ENCODE results near the gene TSPAN14.
"Not testable (repeated sequence)": the region's sequence is repeated elsewhere in the genome, so short reads cannot be mapped to it uniquely, and the experiment has no call there.

Gene TSPAN14

GRCh38 chr10:80524190-80524909, 70.2 kb downstream of the TSPAN14 start:
- DNase-seq (ENCODE audit: low read depth) = no peak

GRCh38 chr10:80526218-80526617, 72.1 kb downstream of the TSPAN14 start:
- no peak for DNase-seq (ENCODE audit: low read depth)

DNA sequence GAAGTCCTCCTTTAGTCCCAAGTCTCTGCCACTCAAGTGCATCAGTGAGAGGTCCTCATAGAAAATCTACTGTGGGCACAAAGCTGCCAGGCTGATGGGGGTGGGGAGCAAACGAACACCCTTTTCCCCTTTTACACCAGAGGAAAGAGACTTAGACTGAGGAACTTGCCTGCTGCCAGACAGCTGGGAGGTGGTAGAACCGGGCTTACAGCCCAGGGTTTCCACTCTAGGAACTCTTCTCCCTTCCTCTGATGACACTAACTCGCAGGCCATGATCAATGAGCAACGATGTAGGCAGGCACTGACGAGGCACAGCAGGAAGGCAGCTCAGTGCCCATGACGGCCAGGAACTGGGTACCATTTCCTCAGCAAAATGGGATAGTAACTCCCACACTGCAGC, 72.6 kb downstream of the TSPAN14 start:
- no peak for DNase-seq (ENCODE audit: low read depth)

GRCh38 chr10:80528185-80528700, 74.1 kb downstream of the TSPAN14 start:
- DNase-seq (ENCODE audit: low read depth) = no peak

GRCh38 chr10:80528901-80529300, 74.8 kb downstream of the TSPAN14 start:
- DNase-seq (ENCODE audit: low read depth) = no peak

GRCh38 chr10:80529604-80530003, 75.5 kb downstream of the TSPAN14 start:
- no peak for DNase-seq (ENCODE audit: low read depth)

DNA sequence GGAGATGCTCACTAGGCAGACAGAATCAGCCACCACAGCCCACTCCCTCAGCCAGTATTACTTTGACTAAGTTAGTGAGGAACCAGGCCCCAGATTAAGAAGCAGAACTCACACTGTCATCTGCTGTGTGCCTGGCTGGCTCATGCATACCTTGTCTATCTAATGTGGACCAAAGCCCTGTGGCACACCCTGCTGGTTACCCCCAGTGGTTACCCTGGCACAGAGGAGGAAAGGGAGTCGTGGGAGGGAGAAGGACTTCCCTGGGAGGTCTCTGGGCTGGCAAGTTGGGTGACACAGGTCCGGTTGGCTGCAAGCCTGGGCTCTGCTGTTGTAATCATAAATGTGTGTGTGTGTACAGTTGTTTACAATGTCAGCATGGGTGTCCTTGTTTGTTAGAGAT, 76.1 kb downstream of the TSPAN14 start:
- no peak for DNase-seq (ENCODE audit: low read depth)

- DNase-seq (ENCODE audit: low read depth) = no peak
Observed at GRCh38 chr10:80530816-80531215, 76.7 kb downstream of the TSPAN14 start.

DNA sequence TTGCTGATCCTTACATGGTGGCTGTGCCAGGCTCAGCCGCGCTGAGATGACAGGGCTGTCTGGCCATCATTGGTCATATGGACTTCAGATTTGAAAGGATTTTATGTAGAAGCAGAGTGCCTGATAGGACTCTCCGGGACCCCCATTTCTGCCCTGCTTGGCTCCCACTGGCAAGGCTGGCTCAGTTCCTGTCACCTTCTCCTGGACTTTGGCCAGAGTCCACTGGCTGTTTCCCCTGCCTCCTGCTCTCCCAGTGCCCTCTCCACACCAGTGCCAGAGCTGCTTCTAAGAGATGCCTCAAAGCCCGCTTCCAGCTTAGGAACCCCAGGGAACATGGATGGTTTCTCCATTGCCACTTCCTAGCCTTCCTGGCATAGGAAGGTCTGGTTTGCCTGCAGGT, 78.5 kb downstream of the TSPAN14 start:
- no peak for DNase-seq (ENCODE audit: low read depth)

DNA sequence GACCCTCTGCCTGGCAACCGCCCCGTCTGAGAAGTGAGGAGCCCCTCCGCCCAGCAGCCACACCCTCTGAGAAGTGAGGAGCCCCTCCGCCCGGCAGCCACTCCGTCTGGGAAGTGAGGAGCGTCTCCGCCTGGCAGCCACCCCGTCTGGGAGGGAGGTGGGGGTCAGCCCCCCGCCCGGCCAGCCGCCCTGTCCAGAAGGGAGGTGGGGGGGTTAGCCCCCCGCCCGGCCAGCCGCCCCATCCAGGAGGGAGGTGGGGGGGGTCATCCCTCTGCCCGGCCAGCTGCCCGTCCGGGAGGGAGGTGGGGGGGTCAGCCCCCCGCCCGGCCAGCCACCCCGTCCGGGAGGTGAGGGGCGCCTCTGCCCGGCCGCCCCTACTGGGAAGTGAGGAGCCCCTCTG, 79.9 kb downstream of the TSPAN14 start:
- not testable (repeated sequence) for DNase-seq (ENCODE audit: low read depth)

GRCh38 chr10:80534646-80535045, 80.5 kb downstream of the TSPAN14 start:
- DNase-seq (ENCODE audit: low read depth) = not testable (repeated sequence)

DNA sequence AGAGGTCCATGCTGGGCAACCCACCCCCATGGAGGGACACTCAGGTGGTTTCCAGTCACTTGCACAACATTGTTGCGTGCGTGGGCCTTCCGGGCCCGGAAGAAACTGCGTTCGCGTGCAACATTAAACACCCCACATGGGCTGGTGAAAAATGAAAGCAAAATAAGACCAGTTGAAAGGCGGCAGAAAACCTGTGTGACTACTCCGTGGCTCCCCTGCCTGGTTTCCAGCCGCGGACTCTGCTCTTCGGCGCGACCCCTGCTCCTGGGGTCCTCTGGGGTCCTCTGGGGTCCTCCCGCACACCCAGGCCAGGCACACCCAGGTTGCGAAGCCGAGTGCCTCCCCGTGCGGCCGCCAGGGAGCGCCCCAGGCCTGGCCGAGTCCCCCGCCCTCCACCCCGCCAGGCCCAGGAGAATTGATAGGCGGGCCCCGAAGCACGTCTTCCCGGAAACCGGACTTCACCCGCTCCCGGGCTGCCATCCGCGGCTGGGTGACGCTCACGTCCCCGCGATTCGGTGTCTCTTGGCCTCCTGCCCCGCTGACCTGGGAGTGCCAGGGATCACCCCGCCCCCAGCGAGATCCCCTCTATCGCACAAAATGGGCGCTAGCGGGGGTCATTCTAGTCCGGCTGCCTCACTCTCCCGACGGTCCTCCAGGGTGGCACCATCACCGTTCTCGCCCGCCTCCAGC, 81.7 kb downstream of the TSPAN14 start:
- DNase-seq (ENCODE audit: low read depth) = no peak

- no peak for DNase-seq (ENCODE audit: low read depth)
Observed at GRCh38 chr10:80536361-80536835, 82.3 kb downstream of the TSPAN14 start.

GRCh38 chr10:80537086-80537735, 83.1 kb downstream of the TSPAN14 start:
- no peak for DNase-seq (ENCODE audit: low read depth)

DNA sequence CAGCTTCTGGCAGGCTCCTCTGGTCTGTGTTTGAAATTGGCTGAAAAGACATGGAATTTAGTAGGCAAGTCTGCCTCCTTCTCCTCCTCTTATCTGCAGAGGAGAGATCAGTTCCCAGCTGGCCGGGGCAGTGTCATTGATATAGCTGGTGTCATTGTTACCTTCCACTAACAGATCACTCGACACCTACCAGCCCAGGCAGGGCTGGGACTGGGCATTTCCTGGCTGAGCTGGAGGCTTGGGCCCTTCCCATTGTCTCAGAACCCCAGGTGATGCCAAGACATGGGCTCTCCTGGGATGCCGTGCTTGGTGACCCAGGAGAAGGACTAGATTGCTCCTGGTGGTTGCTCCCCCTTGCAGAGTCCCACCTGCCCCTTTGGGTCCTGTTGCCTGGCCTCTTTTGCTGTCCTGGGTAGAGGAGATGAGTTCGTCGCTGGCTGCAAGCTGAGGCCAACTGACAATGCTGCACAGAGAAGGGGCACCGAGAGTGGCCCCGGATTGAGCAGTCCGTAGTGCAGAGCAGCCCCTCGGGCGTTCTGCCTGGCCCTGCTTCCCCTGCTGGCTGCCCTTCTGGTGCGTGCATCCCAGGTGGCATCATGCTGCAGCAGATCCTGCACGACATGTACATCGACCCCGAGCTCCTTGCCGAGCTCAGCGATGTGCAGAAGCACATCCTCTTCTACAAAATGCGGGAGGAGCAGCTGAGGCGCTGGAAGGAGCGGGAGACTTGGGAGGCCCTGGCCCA, 83.8 kb downstream of the TSPAN14 start, which contains the start of gene SH2D4B:
TSS of gene SH2D4B (plus strand) at position 167 of the 745 bp plus-strand sequence. CDS start at position 597, 430 bp downstream.
- no peak for DNase-seq (ENCODE audit: low read depth)

DNA sequence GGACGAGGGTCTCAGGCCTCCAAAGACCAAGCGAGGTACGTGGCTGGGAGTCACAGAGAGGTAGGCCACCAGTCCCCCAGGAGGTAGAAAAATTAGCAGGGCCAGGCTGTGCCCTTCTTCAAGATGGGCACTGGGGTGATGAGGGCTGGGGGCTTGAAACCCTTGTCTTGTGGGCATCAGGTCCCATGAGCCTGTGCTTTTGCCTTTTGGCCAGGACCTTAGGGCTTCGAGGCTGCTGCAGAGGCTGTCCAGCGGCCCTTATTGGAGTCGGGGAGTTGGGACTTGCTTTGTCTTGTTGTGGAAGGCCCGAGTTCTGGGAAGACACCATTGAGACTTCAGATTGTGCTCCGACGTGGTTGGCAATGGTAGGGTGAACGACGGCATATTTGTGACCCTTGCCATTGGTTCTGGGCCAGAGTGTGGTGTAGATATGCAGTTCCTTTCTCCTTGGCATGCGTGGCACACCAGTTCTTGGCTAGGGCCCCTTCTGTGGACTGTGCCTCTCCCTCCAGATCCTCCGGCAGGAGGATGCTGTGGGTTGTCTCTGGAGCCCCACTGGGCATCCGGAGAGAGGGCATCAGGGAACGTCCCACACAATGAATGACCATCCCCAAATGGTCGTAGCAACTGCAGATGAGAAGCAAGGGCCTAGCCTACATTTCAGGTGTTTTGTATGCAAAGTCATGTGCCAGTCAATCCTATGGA, 84.5 kb downstream of the TSPAN14 start:
- no peak for DNase-seq (ENCODE audit: low read depth)

DNA sequence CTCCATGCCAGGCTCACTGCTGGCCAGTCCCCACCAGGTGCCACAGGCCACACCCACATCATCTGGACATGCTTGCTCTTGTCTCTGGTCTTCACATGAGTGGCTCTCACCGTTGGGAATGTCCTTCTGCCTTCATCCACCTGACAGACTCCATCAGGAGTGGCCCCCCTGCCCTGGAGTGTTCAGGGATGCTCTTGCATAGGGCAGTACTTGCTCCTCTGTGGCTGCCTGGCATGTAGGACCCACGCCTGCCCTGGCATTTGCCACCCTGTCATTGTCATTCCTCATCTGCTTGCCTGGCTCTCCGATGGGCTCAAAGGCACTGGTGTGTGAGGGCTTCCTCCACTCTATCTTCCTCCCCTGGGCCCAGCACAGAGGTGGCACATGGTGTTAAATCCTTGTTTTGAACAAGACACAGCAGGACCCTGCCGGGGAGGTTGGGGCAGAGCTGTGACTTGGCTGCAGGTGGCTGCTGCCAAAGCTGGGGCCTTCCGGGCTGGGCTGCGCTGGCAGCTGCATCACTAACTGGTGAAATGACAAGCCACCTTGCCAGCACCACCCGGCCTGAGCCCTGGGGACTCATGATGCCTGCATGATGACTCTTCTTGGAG, 85.4 kb downstream of the TSPAN14 start:
- DNase-seq (ENCODE audit: low read depth) = no peak

GRCh38 chr10:80540136-80540535, 86.0 kb downstream of the TSPAN14 start:
- no peak for DNase-seq (ENCODE audit: low read depth)

GRCh38 chr10:80540618-80540980, 86.5 kb downstream of the TSPAN14 start:
- DNase-seq (ENCODE audit: low read depth) = no peak

GRCh38 chr10:80540981-80541750, 87.1 kb downstream of the TSPAN14 start:
- DNase-seq (ENCODE audit: low read depth) = no peak

All from HS-5 (cell line).